T-helper 22 cell (primary cell): ENCODE data around the gene PTPRCAP.

Source experiments
- DNase-seq: peaks from one replicate; pipeline ENCODE4 v3.0.0-alpha.2; 2020; ENCODE audit warnings: low read depth

PTPRCAP gene

DNA sequence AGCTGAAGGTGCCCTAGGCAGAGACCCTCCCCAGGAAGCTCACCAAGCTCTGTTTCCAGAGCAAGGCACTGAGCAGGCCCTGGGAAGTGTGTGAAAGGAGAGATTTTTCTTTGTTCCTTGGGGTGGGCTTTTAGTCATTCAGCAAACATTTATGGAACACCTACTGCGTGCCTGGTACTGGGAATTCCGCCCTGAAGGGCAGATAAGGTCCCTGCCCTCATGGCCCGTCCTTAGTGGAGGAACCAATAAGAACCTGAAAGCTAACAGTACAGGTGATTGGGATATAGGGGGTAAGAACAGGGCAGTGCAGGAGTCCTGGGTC lies 27.7 kb upstream of the PTPRCAP start:
- DNase-seq, result no peak

DNA sequence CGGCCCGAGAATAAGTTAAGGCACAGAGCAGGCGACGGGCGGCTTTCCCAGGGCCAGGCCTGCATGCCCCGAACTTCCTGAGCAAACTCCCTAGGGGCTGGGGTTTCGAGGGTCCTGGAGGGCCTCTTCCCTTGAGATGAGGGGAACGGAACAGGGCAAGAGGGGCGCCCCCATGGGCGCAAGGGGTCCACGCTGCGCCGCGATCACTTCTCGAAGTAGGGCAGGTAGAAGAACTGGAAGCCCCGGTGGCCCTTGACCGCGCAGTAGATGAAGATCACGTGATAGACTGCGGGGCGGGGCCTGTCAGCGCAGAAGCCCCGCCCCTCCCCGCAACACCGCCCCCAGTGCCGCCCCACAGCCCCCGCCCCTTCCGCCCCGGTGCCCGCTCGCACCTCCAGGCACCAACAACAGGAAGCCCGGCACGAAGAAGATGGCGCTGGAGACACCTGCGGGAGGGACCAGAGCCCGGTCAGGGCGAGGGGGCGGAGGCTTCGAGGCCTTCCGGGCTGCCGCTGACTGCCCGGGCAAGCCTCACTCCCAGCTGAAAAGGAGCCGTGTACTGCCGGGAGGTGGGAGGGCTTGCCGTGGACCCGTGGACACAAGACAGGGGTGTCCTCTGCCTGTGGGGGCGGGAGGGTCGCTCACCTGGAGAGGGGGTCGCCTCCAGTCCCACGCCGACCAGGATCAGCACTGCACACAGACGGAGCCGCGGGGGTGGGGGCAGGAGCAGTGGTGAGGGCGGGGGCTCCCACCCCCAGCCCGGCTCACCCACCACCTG lies 27.1 kb upstream of the PTPRCAP start:
- DNase-seq, result peak; percentile 91

DNA sequence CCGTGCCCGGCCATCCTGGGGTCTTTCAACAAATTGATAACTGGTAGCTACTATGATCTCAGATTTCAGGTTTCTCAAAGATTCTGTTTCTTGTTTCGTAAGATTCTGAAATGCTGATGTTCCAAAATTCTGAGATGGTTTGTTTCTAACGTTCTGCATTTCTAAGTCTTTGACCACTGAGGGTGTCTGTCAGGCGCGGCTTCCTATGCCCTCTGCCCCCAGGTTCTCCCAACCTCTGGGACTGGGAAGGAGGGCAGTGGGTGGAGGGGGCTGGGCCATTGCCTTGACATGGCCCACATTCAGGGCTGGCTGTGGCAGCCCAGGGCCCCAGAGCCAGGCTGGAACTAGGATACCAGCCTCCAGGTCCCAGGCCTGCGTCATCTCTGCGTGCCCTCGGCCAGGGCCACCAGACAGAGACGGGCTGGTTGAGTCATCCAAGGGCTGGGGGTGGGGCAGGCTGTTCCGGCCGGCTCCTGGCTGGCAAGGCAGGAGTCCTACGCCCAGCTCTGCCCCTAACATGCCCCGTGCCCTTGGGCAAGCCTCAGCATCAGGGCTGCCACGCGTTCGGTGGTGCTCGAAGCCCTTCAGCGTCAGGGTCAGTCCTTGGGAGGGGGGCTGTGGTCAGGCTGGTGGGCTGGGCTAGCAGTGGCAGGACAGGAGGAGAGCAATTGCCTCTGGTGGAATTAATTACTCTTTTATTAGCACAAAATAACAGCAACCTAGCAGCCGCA lies 26.4 kb upstream of the PTPRCAP start:
- DNase-seq, result no peak

DNA sequence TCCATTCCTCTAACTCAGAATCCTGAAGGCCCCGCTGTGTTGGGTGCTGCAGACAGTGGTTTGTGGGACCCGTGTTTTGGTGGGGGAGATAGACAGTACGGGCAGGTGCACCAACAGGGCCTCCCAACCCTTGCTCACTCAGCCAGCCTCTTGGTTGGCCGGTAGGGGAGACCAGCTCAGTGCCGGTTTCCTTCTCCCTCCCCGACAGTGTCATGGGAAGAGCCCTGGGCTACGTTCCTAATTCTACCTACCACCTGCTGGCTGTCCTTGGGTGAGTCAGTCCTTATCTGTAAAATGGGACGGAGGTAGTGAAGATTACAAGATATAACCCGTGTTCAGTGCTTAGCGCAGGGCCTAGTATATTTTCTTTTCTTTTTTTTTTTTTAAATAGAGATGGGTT lies 25.7 kb upstream of the PTPRCAP start:
- DNase-seq, result no peak

DNA sequence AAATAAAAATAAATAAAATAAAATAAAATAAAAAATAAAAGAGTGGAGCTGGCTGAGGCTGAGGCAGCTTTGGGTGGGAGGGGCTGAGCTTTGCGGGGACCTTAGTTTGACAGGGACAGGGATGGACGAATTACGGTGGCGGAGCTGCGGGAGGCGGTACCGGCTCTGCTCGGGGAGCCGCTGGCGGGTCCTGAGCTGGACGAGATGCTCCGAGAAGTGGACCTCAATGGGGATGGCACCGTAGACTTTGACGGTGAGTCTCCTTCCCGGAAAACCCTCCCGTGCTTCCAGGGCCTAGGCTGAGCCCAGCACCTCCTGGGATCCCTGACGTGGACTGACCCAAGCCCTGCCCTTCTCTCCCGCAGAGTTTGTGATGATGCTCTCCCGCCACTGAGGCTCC lies 20.8 kb upstream of the PTPRCAP start:
- no peak for DNase-seq

DNA sequence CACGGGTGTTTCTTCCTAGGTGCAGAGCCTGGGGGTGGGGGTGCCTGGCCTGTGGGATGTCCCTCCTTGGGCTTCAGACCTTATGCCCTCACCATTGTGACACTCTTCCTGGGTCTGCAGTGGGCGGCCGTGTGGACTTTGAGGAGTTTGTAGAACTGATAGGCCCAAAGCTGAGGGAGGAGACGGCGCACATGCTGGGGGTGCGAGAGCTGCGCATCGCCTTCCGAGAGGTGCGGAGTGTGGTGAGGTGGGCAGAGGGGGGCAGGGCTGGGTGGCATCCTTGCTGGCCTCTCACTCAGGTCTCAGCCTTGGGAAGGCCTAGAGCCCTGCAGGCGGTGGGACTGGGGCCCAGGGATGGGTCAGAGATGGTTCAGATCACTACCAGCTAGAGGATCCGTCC lies 20.0 kb upstream of the PTPRCAP start:
- DNase-seq, result no peak

DNA sequence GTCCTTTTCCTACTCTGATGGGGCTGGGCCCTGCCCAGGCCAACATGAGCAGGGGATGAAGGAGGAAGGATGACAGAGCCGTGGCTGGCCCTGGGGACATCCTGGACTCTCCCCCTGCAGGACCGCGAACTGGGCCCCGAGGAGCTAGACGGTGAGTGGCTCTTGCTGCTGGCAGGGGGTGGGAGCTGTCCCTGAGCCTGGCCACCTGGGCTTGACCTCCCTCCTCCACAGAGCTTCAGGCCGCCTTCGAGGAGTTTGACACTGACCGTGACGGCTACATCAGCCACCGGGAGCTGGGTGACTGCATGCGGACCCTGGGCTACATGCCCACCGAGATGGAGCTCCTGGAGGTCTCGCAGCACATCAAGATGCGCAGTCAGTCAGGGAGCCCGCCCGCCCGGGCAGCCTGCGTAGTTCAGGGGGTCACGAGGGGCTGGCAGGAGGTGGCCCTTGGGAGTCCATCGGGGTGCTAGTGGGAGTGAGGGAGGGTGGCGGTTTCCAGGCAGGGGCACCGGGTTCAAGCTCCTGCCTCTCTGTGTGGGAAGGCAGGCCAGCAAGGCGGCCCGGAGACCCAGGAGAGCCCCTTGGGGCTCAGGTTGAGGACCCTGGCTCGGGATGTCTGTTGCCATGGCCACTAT lies 18.7 kb upstream of the PTPRCAP start:
- no peak for DNase-seq

DNA sequence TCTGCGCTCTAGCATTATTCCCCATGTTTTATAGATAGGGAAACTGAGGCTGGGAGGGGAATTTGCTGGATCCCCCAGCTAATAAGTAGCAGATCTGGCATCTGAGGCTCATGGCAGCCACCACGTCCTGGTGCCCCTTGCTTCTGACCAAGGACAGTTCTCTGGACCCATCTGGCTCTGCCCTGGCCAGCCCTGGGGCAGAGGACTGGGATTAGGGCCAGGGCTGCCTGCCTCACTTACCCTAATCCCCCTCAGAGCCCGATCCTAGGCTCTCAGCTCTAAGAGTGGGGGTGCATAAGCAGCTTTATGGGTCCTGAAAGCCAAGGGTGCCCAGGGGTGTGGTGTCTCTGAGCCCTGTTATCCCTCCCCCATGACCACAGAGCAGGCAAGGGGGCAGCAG lies 17.6 kb upstream of the PTPRCAP start, which contains the start of gene CABP4:
Gene CABP4 (plus strand): TSS at position 301 of the 400 bp plus-strand sequence. CDS start 70 bp downstream, at position 371.
- DNase-seq, result no peak

DNA sequence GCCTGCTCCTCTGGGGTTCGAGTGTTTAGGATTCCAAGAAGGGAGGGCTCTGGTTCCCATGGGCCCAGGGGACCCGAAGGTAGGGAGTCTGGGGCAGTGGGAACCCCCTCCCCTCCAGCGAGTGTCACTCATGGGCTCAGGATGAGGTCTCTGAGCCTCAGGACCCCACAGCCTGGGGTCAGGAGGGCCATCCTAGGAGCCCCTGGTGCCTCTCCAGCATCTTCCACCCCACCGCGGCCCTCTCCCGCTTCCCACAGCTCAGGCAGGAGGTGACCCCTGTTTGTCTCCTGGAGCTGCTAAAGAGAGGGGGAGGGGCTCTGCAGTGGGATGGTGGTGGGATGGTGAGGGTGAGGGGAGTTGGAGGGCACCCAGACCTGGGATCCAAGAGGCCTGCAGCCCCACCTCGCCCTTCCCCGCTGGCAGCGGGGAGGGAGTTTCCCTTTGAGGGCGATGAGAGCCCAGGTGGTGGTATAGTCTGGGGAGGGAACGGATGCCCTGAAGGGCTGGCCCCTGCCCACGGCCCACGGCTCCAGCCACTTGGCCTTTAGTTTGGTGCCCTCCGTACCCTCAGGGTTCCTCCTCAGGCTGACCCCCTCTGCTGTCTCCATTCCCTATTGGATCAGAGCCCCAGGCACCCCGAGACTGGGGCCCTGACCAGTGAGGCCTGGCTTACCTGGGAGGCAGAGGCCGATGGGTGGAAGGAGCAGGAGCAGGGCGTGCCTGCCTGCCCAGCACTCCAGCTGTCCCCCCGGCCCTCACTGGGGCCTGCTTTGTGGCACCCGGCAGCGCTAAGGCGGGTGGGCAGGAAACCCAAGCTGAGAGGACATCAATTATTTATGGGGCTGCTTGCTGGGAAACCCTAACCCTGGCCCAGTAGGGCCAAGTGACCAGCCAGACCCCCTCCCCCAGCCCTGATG lies 16.6 kb upstream of the PTPRCAP start:
- DNase-seq, result no peak

DNA sequence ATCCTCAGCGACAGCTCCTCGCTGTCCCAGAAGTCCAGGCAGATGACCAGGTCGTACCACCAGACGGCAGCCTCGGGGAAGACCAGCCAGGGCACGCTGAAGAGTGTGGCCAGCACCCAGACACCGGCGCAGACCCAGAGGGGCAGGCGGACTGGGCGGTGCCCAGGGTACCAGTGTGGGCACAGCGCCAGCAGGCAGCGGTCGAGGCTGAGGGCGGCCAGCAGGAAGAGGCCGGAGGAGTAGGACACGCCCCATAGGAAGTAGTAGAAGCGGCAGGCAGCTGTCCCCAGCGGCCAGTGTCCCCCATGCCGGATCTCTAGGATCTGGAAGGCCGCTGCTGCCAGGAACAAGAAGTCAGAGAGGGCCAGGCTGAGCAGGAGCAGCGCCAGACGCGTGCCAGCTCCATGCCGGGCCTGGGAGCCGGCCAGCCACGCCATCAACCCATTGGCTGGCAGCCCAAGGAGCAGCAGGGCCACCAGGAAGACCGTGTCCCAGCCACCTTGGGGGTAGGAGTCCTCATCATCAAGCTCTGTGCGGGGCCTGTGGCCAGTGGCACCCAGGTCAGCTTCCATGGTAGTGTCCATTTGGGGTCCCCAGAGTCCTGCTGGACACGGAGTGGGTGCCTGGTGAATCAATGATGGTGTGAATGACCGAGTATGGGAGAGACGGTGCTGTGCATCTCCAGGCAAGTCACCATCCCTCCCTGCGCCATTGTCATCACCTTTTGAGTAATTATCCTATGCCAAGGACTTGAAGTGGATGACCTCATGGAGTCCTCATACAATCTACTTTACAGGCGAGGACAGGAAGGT lies 14.9 kb upstream of the PTPRCAP start, which contains the start of gene GPR152:
Gene GPR152 (minus strand): TSS at position 589 of the 812 bp plus-strand sequence. CDS start 5 bp downstream, at position 584.
- no peak for DNase-seq

DNA sequence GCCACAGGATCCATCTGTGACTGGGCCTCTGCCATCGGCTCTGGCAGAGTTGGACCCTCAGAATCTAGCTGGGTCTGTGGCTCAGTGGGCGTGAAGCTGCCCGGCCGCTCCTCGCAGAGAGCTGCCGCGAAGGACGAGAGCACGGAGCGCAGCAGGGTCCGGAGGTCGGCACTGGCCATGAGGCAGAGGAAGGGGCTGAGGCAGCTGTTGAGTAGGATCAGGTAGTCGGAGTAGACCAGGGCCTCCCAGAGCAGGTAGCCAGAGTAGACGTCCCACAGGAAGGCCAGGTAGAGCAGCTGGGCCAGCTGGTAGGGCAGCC lies 14.1 kb upstream of the PTPRCAP start:
- no peak for DNase-seq

DNA sequence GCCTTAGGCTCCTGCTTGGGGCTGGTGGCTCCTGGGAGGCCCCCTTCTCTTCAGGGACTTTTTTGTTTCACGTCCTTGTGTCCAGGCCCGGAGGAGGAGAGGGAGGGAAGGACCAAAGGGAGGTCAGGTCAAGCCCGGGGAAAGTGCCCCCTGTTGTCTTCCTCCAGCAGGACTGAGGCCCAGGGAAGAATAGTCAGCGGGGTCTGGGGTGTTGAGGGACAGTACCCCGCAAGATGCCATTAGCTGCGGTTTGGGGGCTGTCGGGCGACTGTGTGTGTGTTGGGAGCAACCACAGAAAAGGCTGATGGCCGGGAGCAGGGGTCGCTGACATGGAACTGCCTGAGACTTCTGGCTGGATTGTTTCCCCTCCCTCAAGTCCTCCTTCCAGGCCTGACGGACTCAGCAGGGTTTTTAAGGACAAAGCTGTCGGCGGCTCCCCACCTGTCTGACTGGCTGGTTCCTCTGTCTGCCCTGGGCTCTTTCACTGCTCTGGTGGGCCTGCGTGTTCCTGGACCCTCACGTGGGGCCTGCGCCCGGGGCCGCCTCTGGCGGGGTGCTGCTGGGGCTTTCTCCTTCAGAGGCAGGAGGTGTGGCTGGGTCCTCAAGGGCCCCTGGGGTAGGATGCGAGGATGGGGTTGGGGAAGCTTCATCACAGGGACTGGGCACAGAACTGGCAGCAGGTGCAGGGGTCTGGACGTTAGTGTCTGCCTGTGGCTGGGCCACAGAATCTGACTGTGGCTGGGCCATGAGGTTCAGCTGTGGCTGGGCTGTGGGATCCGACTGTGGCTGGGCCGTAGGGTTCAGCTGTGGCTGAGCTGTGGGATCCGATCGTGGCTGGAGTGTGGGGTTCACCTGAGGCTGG lies 13.5 kb upstream of the PTPRCAP start:
- no peak for DNase-seq

DNA sequence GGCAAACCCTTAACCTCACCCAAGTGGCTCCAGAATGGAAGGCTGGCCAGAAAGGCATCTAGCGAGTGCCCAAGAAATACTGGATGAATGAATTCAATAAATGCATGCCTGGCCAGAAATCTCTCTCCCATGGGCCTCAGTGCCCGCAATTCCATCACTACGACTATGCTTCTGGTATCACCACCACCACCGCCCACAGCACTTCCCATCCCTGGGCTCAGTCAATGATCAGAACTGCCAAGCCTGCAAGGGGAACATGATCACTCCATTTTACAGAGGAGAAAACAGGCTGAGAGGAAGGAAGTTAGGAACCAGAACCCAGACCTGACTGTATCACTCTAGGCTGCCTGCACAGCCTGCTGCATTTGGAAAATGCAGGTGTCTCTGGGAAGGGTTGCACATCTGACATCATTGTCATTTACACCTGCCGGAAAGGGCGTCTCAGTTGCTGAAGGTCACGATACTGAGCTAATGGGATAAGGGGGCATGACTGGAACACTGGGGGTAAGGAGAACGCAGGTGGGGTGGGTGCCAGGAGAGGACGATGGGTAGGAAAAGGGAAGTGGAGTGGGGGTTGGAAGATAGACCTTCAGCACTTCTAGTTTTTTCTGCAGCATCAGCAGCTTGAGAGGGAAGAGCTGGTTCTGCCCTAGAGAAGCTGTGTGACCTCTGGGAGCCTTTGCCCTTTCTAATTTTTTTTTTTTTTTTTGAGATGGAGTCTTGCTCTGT lies 11.8 kb upstream of the PTPRCAP start:
- DNase-seq, result no peak

DNA sequence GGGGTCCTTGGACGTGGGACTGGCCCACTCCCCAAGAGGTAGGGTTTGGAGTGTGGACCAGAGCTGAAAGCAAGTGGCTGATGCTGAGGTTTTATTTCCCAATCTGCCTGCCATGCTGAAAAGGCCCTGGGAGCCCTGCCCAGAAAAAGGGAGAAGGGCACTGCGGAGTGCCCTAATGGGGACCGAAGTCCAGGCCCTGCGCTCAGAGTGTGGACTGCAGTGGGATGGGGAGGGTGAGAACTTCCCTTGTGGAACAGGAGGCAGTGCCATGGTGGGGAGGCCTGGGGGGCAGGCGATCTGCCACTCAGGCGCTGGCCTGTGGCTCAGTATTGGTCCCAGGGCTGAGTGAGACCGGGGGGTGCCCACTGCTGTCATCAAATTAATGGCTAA lies 10.7 kb upstream of the PTPRCAP start:
- DNase-seq, result no peak

DNA sequence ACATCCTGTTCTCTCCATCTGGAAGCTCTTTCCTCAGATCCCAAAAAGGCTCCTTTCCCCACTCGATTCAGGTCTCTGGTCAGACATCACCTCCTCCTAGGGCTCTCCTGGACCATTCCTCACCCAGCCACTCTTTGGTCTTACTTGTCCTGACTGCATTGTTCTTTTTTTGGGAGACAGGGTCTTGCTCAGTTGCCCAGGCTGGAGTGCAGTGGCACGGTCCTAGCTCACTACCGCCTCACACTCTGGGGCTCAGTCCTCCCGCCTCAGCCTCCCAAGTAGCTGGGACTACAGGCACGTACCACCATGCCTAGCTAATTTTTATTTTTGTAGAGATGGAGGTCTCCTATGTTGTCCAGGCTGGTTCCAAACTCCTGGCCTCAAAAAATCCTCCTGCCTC lies 8.0 kb upstream of the PTPRCAP start:
- DNase-seq, result no peak

DNA sequence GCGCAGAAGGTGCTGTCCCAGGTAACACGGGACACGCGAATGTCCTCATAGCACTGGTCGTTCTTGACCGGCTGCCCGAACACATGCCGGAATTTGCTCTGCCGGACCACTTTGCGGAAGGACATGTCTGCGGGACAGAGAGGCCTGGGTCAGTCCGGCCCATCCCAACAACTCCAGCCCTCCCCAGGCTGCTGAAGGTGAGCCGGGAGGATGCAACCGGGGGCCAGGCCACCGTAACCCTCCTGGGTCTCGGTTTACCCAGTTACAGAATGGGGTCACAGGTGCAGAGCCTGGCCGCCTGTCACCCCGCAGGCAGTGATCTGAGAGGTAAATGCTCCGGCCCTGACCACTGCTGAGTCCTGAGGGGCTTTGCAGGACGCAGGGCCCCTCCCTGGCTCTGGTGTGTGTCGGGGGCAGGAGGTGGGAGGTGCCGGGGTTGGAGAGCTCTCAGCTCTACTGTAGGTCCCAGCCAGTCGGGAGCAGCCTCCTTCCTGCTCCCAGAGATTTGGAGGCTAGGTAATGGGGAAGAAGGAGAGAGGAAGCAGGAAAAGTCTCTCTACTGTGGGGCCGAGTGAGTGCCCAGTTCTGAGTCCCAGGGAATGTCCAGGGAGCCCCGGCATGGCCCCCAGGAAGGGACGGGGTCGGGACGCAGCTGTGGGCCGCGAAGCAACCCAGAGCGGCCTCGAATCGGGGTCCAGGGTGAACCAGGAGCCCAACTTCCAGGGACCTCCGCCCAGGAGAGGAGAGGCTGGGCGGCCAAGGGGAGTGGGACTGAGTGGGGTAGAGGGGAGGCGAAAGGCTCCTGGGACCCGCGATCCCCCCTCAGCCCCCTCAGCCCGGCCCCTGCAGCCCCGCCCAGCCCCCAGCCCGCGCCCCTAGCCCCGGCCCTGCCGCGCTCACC lies 5.3 kb upstream of the PTPRCAP start:
- DNase-seq, result no peak

DNA sequence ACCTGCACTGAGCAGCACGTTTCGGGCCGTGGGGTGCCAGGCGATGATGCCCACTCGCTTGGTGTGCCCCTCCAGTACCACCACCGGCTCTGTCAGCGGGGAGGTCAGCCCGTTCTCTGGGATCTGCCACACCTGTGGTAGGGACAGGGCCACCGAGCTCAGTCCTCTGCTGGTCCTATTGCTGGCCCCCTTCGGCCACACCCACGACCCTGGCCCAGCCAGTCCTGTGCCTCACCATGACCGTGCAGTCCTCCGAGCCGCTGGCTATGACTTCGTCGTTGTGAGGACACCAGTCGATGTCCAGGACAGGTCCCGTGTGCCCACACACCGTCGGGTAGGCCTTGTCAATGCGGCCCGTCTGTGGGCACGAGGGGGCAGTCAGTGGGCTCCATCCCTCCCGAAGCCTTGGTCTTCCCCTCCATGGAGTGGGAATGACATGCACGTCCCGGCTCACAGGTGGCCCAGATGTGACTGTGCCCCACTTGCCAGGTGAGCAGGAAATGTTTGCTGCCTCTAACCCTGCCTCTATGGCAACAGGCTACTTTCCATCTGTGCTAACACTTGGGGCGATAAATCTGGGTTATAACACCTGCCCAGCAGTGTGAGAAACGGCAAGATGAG lies 4.4 kb upstream of the PTPRCAP start:
- no peak for DNase-seq

DNA sequence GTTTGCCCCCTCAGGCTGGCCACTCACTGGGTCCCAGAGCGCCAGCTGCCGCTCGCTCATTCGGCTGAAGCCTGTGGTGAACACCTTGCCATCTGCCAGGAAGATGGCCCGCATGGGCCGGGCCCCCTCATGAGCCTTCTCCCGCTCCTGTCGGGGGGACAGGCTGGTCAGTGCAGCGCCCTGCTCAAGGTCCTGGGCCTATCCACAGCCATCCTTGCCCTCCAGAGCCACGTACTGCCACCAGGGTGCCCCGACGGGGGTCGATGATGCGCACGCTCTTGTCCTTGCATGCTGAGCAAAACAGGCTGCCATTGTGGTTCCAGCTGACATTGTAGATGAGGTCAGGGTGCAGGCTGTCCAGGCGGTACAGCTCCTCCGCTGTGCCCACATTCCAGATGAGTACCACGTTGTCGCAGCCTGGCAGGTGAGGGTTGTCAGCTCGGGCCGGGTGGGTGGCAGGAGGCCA lies 3.6 kb upstream of the PTPRCAP start:
- no peak for DNase-seq
